ENCODE results near the gene SFRP5. TPM values are rescaled to one million over a fixed set of nuclear protein-coding genes. Genes with fewer than 3 reads are reported as not detected.

The SFRP5 gene
- total and polyA plus RNA-seq, 2 donors (not counting 3 experiments of a cell fraction or from before 2014, with no cell fraction given) = not detected

- H3K4me1 ChIP-seq (ENCODE audit: control insufficient read depth, extremely low read depth, insufficient read depth, low read length) = peaks cover 4% of the 10 kb centered on the region
- no peak overlapping the region for H3K27ac ChIP-seq (ENCODE audit: insufficient read depth, low read depth, low read length)
- H3K9me3 ChIP-seq (replicated peaks; ENCODE audit: control insufficient read depth, insufficient read depth, low read length) = no peaks in the 10 kb centered on the region
- ChIA-PET POLR2A (no interaction called here), CTCF (interaction anchor here (3.0 kb wide), 1 partner anchor 9 kb away, joined by 15 read pairs; no protein-coding TSS in a partner anchor)
- no peak overlapping the region for H3K9ac ChIP-seq (replicated peaks; ENCODE audit: extremely low read depth, insufficient read depth, low read length)
- H4K20me1 ChIP-seq (replicated peaks; ENCODE audit: control insufficient read depth, extremely low read depth, insufficient read depth, low read length) = no peaks in the 10 kb centered on the region
- FAIRE-seq (no peak), DNase-seq (ENCODE audit: low read depth, low spot score) (no peak)
- H3K79me2 ChIP-seq (ENCODE audit: control insufficient read depth, insufficient read depth, low read length) = no peaks in the 10 kb centered on the region
- TF ChIP-seq MAX (IDR thresholded peaks at IDR 0.05; ENCODE audit: insufficient read depth, insufficient read length) = no peak
- TF ChIP-seq FOS (IDR thresholded peaks at IDR 0.05; ENCODE audit: borderline replicate concordance, insufficient read depth, low read length) = no peak
- TF ChIP-seq JUN (IDR thresholded peaks at IDR 0.05; ENCODE audit: borderline replicate concordance, insufficient read depth, insufficient read length, low read depth) = no peak
- TF ChIP-seq GATA2 (IDR thresholded peaks at IDR 0.05; ENCODE audit: insufficient read depth, insufficient read length, low read depth, low read length) = no peak
- no peak for TF ChIP-seq CTCF (IDR thresholded peaks at IDR 0.05; ENCODE audit: extremely low read depth in 1 of 2, insufficient read depth in 1 of 2, low read depth in 1 of 2, low read length in 2 of 2)
- no peak for TF ChIP-seq EZH2 (IDR thresholded peaks at IDR 0.05; ENCODE audit: borderline replicate concordance, low read depth, low read length, severe bottlenecking)
- TF ChIP-seq POLR2AphosphoS5 (IDR thresholded peaks at IDR 0.05; ENCODE audit: insufficient read depth, low read depth, low read length) = no peak
- no peak for TF ChIP-seq MYC (IDR thresholded peaks at IDR 0.05; ENCODE audit: low read depth, low read length)
- TF ChIP-seq POLR2A (IDR thresholded peaks at IDR 0.05; ENCODE audit: low read depth, low read length) = no peak
- BruUV-seq (replicated peaks) = no TSS peak
- H3K9me1 ChIP-seq (replicated peaks; ENCODE audit: control insufficient read depth, extremely low read depth, insufficient read depth, low read length) = no peaks in the 10 kb centered on the region
- no peak overlapping the region for H3K4me3 ChIP-seq (replicated peaks in 1 of 3; ENCODE audit: insufficient read depth in 1 of 3, low read depth in 1 of 3, low read length in 3 of 3)
- peaks cover 0 to under 1% of the 10 kb centered on the region in 2 experiments for H3K27me3 ChIP-seq (ENCODE audit: control insufficient read depth in 2 of 2, insufficient read depth in 2 of 2, low read length in 2 of 2)
- dilution Hi-C loops (cut with MboI; ENCODE audit: extremely low pct_ligation_motif_present, low sequenced_read_pairs) (no loop called here), intact Hi-C loops (cut with micrococcal nuclease) (no loop called here)
- H3K36me3 ChIP-seq (ENCODE audit: control insufficient read depth in 2 of 2, extremely low read depth in 1 of 2, insufficient read depth in 2 of 2, low read length in 2 of 2) = no peaks in the 10 kb centered on the region
- H2AFZ ChIP-seq (ENCODE audit: low read depth, low read length) = no peak overlapping the region
- no peak overlapping the region for H3K4me2 ChIP-seq (ENCODE audit: insufficient read depth, low read length)
Observed at GRCh38 chr10:97782455-97783228, 10.8 kb upstream of the SFRP5 start.

All from endothelial cell of umbilical vein (primary cell).